Activated CD8-positive, alpha-beta T cell treated with anti-CD3 and anti-CD28 coated beads for 36 hours (primary cell): ENCODE data around the gene B4GALT2. TPM values are rescaled to one million over a fixed set of nuclear protein-coding genes. Genes with fewer than 3 reads are reported as not detected.

Experiments
- ATAC-seq: fragments of 200-7000 bp; cut with Tn5 transposase; one replicate; pipeline ENCODE4 v1.10.0; 2021; ENCODE audit warnings: mild to moderate bottlenecking, moderate library complexity
- CTCF ChIA-PET: fragments of 350-600 bp; sonication (Branson Sonifier 250); formaldehyde crosslinking; loops from one replicate; lab custom pipeline; 2021; ENCODE audit warnings: antibody characterized with exemption; lab: Charles Lee
- POLR2A ChIA-PET: fragments of 350-600 bp; sonication (Branson Sonifier 250); formaldehyde crosslinking; loops from one replicate; lab custom pipeline; 2021; ENCODE audit warnings: antibody characterized with exemption; lab: Charles Lee
- DNase-seq: peaks from one replicate; pipeline ENCODE4 v3.0.0-alpha.2; 2020
- H3K27ac Mint-ChIP-seq: one replicate; pipeline ENCODE4 v1.8.0; 2021; ENCODE audit warnings: mild to moderate bottlenecking, mixed read lengths
- H3K27me3 Mint-ChIP-seq: one replicate; pipeline ENCODE4 v1.8.0; 2021; ENCODE audit warnings: mixed read lengths
- H3K36me3 Mint-ChIP-seq: one replicate; pipeline ENCODE4 v1.8.0; 2021; ENCODE audit warnings: low read depth, mixed read lengths
- H3K4me1 Mint-ChIP-seq: one replicate; pipeline ENCODE4 v1.8.0; 2021; ENCODE audit warnings: low read depth, mixed read lengths
- H3K4me3 Mint-ChIP-seq: one replicate; pipeline ENCODE4 v1.8.0; 2021; ENCODE audit warnings: mild to moderate bottlenecking, moderate library complexity, mixed read lengths
- H3K9me3 Mint-ChIP-seq: one replicate; pipeline ENCODE4 v1.8.0; 2021; ENCODE audit warnings: mixed read lengths
- CTCF ChIP-seq: fragments of 200-600 bp; IDR thresholded peaks from one replicate; pipeline ENCODE4 v1.8.0; 2022; ENCODE audit warnings: antibody characterized with exemption, mild to moderate bottlenecking
- intact Hi-C: fragments of 100-400 bp; cut with micrococcal nuclease; formaldehyde crosslinking; loops from one replicate; pipeline ENCODE4 v1.10.0; 2022
- total RNA-seq, 2 experiments: library from RNA; stranded (reverse); gene quantifications; one replicate each; pipeline ENCODE4 v1.2.3, GENCODE V29; 2021

The B4GALT2 gene
- total RNA-seq, 2 experiments from 2014 or later = 35.4 to 35.5 TPM

- DNase-seq (peak; percentile 95), ATAC-seq (peak; percentile 84)
- peak overlapping the region; percentile 90 for H3K4me3 Mint-ChIP-seq
- no peak for TF ChIP-seq CTCF
- POLR2A ChIA-PET = interaction anchor here (1.1 to 2.6 kb wide), 6 partner anchors 18 to 83 kb away, joined by 3 to 11 read pairs (median 6); partner anchors contain the start of genes ATP6V0B and IPO13
- H3K9me3 Mint-ChIP-seq = no peaks in the 10 kb centered on the region
- H3K4me1 Mint-ChIP-seq = peaks cover 25% of the 10 kb centered on the region
- peak overlapping the region; percentile 96 for H3K27ac Mint-ChIP-seq
- intact Hi-C loops = no loop called here
- CTCF ChIA-PET = interaction anchor here (1.2 to 4.4 kb wide), 2 partner anchors 18 to 24 kb away, joined by 4 to 25 read pairs; no protein-coding TSS in a partner anchor
- peaks cover 3% of the 10 kb centered on the region for H3K36me3 Mint-ChIP-seq
- H3K27me3 Mint-ChIP-seq = no peaks in the 10 kb centered on the region
Observed at GRCh38 chr1:44029911-44030604, 51.0 kb downstream of the B4GALT2 start.

- no peak for TF ChIP-seq CTCF
- ChIA-PET POLR2A (interaction anchor here (0.6 to 2.6 kb wide), 7 partner anchors 17 to 589 kb away, joined by 3 to 11 read pairs (median 5); partner anchors contain the start of genes ATP6V0B and IPO13), CTCF (interaction anchor here (0.9 to 4.4 kb wide), 2 partner anchors 25 to 79 kb away, joined by 3 to 25 read pairs; no protein-coding TSS in a partner anchor)
- Mint-ChIP-seq H3K4me3 (peak overlapping the region; percentile 89), H3K4me1 (peaks cover 25% of the 10 kb centered on the region), H3K27ac (peak overlapping the region; percentile 87), H3K9me3 (no peaks in the 10 kb centered on the region), H3K27me3 (no peaks in the 10 kb centered on the region), H3K36me3 (peaks cover 2% of the 10 kb centered on the region)
- ATAC-seq = peak; percentile 35
- DNase-seq = peak; percentile 62
- intact Hi-C loops = no loop called here
Observed at GRCh38 chr1:44030605-44031251, 51.7 kb downstream of the B4GALT2 start.

GRCh38 chr1:44031252-44032169 is 52.5 kb downstream of the B4GALT2 start, which contains the start of gene SLC6A9:
SLC6A9 (minus strand) TSS chr1:44031462; CDS start chr1:44024277, 7,185 bp downstream.
- ChIA-PET POLR2A (interaction anchor here (0.6 to 2.6 kb wide), 3 partner anchors 57 to 588 kb away, joined by 3 to 11 read pairs (median 6); partner anchors contain the start of gene ATP6V0B), CTCF (interaction anchor here (0.7 to 4.4 kb wide), 6 partner anchors 9 to 268 kb away, joined by 3 to 25 read pairs (median 4); no protein-coding TSS in a partner anchor)
- intact Hi-C loops = no loop called here
- Mint-ChIP-seq H3K27me3 (no peaks in the 10 kb centered on the region), H3K27ac (peak within 1 kb of the TSS; percentile 87), H3K4me3 (peak within 1 kb of the TSS; percentile 89), H3K36me3 (peaks cover 2% of the 10 kb centered on the region), H3K9me3 (no peaks in the 10 kb centered on the region), H3K4me1 (peaks cover 26% of the 10 kb centered on the region)
- ATAC-seq = peak; percentile 9
- TF ChIP-seq CTCF = no peak
- DNase-seq = peak; percentile 62

GRCh38 chr1:44032170-44032790 is 53.3 kb downstream of the B4GALT2 start:
- Mint-ChIP-seq H3K9me3 (no peaks in the 10 kb centered on the region), H3K27me3 (no peaks in the 10 kb centered on the region), H3K27ac (peak overlapping the region; percentile 16), H3K4me1 (peaks cover 29% of the 10 kb centered on the region), H3K4me3 (peak overlapping the region; percentile 89), H3K36me3 (peaks cover 2% of the 10 kb centered on the region)
- ATAC-seq (no peak), DNase-seq (no peak)
- CTCF ChIA-PET = interaction anchor here (0.7 to 5.7 kb wide), 6 partner anchors 10 to 269 kb away, joined by 3 to 98 read pairs (median 5); no protein-coding TSS in a partner anchor
- POLR2A ChIA-PET = interaction anchor here (2.6 kb wide), 1 partner anchor 57 kb away, joined by 11 read pairs; the partner anchor contains the start of gene ATP6V0B
- TF ChIP-seq CTCF = no peak
- intact Hi-C loops = no loop called here
